Measurements from ENCODE around the gene PIGU. TPM values are rescaled to one million over a fixed set of nuclear protein-coding genes. Genes with fewer than 3 reads are reported as not detected.

PIGU gene
- total and polyA plus RNA-seq, 2 of the 13 experiments (the other 11 are each of a cell fraction or from before 2014, with no cell fraction given) = 45.5 to 231 TPM

GRCh38 chr20:34701405-34702085 lies 24.7 kb upstream of the PIGU start (continued):
- TF ChIP-seq RFXAP (CRISPR knock-in tag; IDR thresholded peaks at IDR 0.05; ENCODE audit: borderline replicate concordance) (no peak), GATAD2A (CRISPR knock-in tag; IDR thresholded peaks at IDR 0.05) (no peak), ZFYVE20 (CRISPR knock-in tag; IDR thresholded peaks at IDR 0.05; ENCODE audit: borderline replicate concordance, low read depth) (no peak), CSRNP2 (CRISPR knock-in tag; conservative IDR thresholded peaks at IDR 0.05; ENCODE audit: low read depth) (no peak), MED13 (CRISPR knock-in tag; IDR thresholded peaks at IDR 0.05) (no peak), ZSCAN31 (CRISPR knock-in tag; IDR thresholded peaks at IDR 0.05; ENCODE audit: low read depth) (no peak), ZHX2 (IDR thresholded peaks at IDR 0.05; ENCODE audit: low read depth) (no peak), ZHX2 (CRISPR knock-in tag; IDR thresholded peaks at IDR 0.05; ENCODE audit: borderline replicate concordance) (no peak), ZNF605 (CRISPR knock-in tag; IDR thresholded peaks at IDR 0.05) (peak; percentile 7; the same call in 1 of the 2 replicates), SMAD9 (CRISPR knock-in tag; IDR thresholded peaks at IDR 0.05) (no peak), ELK4 (CRISPR knock-in tag; IDR thresholded peaks at IDR 0.05; ENCODE audit: borderline replicate concordance) (no peak), CREBL2 (CRISPR knock-in tag; IDR thresholded peaks at IDR 0.05; ENCODE audit: borderline replicate concordance) (no peak), POLR2AphosphoS5 (IDR thresholded peaks at IDR 0.05; ENCODE audit: low read depth, low read length) (no peak), ZNF883 (CRISPR knock-in tag; IDR thresholded peaks at IDR 0.05; ENCODE audit: not compliant biosample characterization) (no peak), NFE2L2 (IDR thresholded peaks at IDR 0.05; ENCODE audit: low read length) (no peak), EEA1 (CRISPR knock-in tag; IDR thresholded peaks at IDR 0.05; ENCODE audit: borderline replicate concordance) (no peak), MXD4 (CRISPR knock-in tag; IDR thresholded peaks at IDR 0.05) (no peak), ZNF354B (CRISPR knock-in tag; IDR thresholded peaks at IDR 0.05) (peak; percentile 83; the same call in 1 of the 2 replicates), AKAP8 (CRISPR knock-in tag; IDR thresholded peaks at IDR 0.05) (no peak), PHF8 (CRISPR knock-in tag; IDR thresholded peaks at IDR 0.05) (no peak), ZNF768 (CRISPR knock-in tag; IDR thresholded peaks at IDR 0.05) (no peak), ZSCAN20 (CRISPR knock-in tag; IDR thresholded peaks at IDR 0.05; ENCODE audit: borderline replicate concordance) (no peak), ZNF879 (CRISPR knock-in tag; IDR thresholded peaks at IDR 0.05) (0 out of 2 replicates have a peak, but pooled peaks have one; percentile 7)
